ENCODE results near the gene OGFR. TPM values are rescaled to one million over a fixed set of nuclear protein-coding genes. Genes with fewer than 3 reads are reported as not detected.

OGFR gene
- total RNA-seq, 1 experiment from 2014 or later = 73.6 TPM

GRCh38 chr20:62821726-62822210 is 17.1 kb downstream of the OGFR start:
- no peak overlapping the region for H2AFZ ChIP-seq (ENCODE audit: low read depth, low read length, poor library complexity, severe bottlenecking)
- ATAC-seq = no peak
- H3K9me2 ChIP-seq (ENCODE audit: insufficient read depth) = no peaks in the 10 kb centered on the region
- H3K79me2 ChIP-seq (ENCODE audit: insufficient read depth, low read length) = no peaks in the 10 kb centered on the region
- TF ChIP-seq ZBTB33 (IDR thresholded peaks at IDR 0.05; ENCODE audit: extremely low read depth, insufficient replicate concordance, low read length) (no peak), EZH2phosphoT487 (IDR thresholded peaks at IDR 0.05; ENCODE audit: borderline replicate concordance) (no peak), EGR1 (IDR thresholded peaks at IDR 0.05; ENCODE audit: low read depth) (no peak), EZH2 (IDR thresholded peaks at IDR 0.05) (no peak), MAX (IDR thresholded peaks at IDR 0.05) (no peak), POLR2A (IDR thresholded peaks at IDR 0.05; ENCODE audit: borderline replicate concordance, extremely low read depth, insufficient read depth, insufficient read length) (no peak), ZFX (IDR thresholded peaks at IDR 0.05) (no peak), SP1 (IDR thresholded peaks at IDR 0.05; ENCODE audit: low read depth) (no peak), FOSL1 (IDR thresholded peaks at IDR 0.05; ENCODE audit: low read depth) (no peak)
- ChIA-PET POLR2A (interaction anchor here (1.4 kb wide), 1 partner anchor 28 kb away, joined by 4 read pairs; no protein-coding TSS in a partner anchor), RAD21 (ENCODE audit: low non-redundant PET in 1 of 2, low total read pairs in 2 of 2, uncharacterized antibody in 2 of 2, unreplicated experiment in 2 of 2) (no interaction called here), CTCF (interaction anchor here (1.2 to 1.8 kb wide), 6 partner anchors 11 to 187 kb away, joined by 4 to 9 read pairs (median 6); no protein-coding TSS in a partner anchor)
- intact Hi-C loops (cut with micrococcal nuclease) = loop anchor here (2.0 kb wide), 1 partner anchor 187 kb away; no protein-coding TSS in a partner anchor
- no TSS peak for BruUV-seq (replicated peaks)
- no peak overlapping the region for H3K4me3 ChIP-seq (replicated peaks in 1 of 2; ENCODE audit: low read depth in 1 of 2, low read length in 2 of 2)
- no peak overlapping the region for H3K4me2 ChIP-seq (ENCODE audit: low read length)
- H3K9ac ChIP-seq (ENCODE audit: low read length) = no peak overlapping the region
- no peaks in the 10 kb centered on the region for H3K9me3 ChIP-seq (ENCODE audit: control insufficient read depth in 1 of 2, insufficient read depth in 1 of 2, low read depth in 1 of 2, low read length in 2 of 2)
- H4K20me1 ChIP-seq (ENCODE audit: insufficient read depth) = no peaks in the 10 kb centered on the region
- DNase-seq (ENCODE audit: low read depth, low spot score) = no peak
- H3K27ac ChIP-seq (ENCODE audit: low read depth, low read length) = peak overlapping the region; percentile 9; the same call in 1 of the 2 replicates
- peaks cover 56 to 68% of the 10 kb centered on the region in 2 experiments for H3K4me1 ChIP-seq (ENCODE audit: control insufficient read depth in 1 of 2, insufficient read depth in 2 of 2, low read length in 2 of 2)
- no peaks in the 10 kb centered on the region for H3K36me3 ChIP-seq (ENCODE audit: control insufficient read depth in 1 of 2, insufficient read depth in 2 of 2, low read length in 2 of 2)
- no peaks in the 10 kb centered on the region for H3K27me3 ChIP-seq (ENCODE audit: insufficient read depth, low read length)

Data from HCT116 (cell line).